SU-DHL-6 (cell line): ENCODE results near the gene FOSL2.
A peak's percentile ranks its signal among the peaks of the same experiment; 100 is the strongest.

ENCODE experiments used
- CTCF ChIP-seq: fragments of 200-600 bp; sonication (generic); IDR thresholded peaks from one replicate; pipeline ENCODE4 v1.5.1; 2017; ENCODE audit warnings: antibody characterized with exemption, mild to moderate bottlenecking, low read length, moderate library complexity; ENCODE audit not compliant: insufficient read depth, poor library complexity, severe bottlenecking
- EZH2phosphoT487 ChIP-seq: fragments of 200-600 bp; sonication (generic), shearing (Covaris generic); conservative IDR thresholded peaks from 2 replicates; pipeline ENCODE4 v1.6.1; 2018; ENCODE audit warnings: mild to moderate bottlenecking, antibody characterized with exemption, low read length, moderate library complexity, mixed read lengths

GRCh38 chr2:28452534-28453081, 60.0 kb downstream of the FOSL2 start:
- peak; percentile 79 for TF ChIP-seq CTCF
- no peak for TF ChIP-seq EZH2phosphoT487
